Ovary (tissue), 3 donors: Measurements from ENCODE around the gene NAALADL2.

Source experiments
- POLR2A ChIP-seq: fragments of 450-650 bp; IDR thresholded peaks from one replicate; pipeline ENCODE4 v1.6.1; 2017; ENCODE audit warnings: antibody characterized with exemption, mild to moderate bottlenecking, moderate library complexity
- TF ChIP-seq, protein P1 (sequence below), 3 donors: fragments of 450-650 bp in 2 of 3; fragments of 200-600 bp in 1 of 3; IDR thresholded peaks; one replicate each; pipeline versions ENCODE4 v1.5.1 to v1.8.0; 2016 to 2022; ENCODE audit warnings: antibody characterized with exemption in 3 of 3, mild to moderate bottlenecking in 1 of 3
- donor health status: DM: no; HTN: no; CAD: no.

DNA sequence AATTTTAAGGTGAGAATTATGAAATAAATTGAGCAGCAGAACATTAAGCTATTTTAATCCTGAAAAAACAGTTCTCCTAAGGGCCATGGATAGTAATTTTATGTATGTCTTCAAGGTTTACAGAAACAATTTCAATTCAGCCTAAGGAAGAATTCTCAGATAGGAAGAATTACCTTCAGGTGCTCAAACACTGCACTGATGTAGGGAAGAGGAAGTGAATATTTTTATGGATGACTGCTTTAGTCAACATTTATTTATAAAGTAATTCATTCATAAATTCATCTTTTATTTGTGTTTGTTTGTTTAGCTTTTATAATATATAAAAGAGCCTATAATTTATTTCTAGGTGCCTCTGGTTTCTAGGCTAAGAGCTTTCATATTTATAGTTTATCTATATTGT, 620.7 kb downstream of the NAALADL2 start:
- no peak for TF ChIP-seq POLR2A
- TF ChIP-seq, protein P1, sequence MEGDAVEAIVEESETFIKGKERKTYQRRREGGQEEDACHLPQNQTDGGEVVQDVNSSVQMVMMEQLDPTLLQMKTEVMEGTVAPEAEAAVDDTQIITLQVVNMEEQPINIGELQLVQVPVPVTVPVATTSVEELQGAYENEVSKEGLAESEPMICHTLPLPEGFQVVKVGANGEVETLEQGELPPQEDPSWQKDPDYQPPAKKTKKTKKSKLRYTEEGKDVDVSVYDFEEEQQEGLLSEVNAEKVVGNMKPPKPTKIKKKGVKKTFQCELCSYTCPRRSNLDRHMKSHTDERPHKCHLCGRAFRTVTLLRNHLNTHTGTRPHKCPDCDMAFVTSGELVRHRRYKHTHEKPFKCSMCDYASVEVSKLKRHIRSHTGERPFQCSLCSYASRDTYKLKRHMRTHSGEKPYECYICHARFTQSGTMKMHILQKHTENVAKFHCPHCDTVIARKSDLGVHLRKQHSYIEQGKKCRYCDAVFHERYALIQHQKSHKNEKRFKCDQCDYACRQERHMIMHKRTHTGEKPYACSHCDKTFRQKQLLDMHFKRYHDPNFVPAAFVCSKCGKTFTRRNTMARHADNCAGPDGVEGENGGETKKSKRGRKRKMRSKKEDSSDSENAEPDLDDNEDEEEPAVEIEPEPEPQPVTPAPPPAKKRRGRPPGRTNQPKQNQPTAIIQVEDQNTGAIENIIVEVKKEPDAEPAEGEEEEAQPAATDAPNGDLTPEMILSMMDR (IDR thresholded peaks at IDR 0.05): no peak
